Cortex of kidney (tissue), 1 donor: ENCODE measurements around the gene POLQ.
"Not testable (repeated sequence)": the region's sequence is repeated elsewhere in the genome, so short reads cannot be mapped to it uniquely, and the experiment has no call there.

Experiments used
- DNase-seq: peaks from one replicate; lab custom pipeline; 2025; lab: John Stamatoyannopoulos, UW

POLQ gene

GRCh38 chr3:121418182-121418581 lies 127.6 kb downstream of the POLQ start:
- DNase-seq: no peak

- DNase-seq: no peak
These were observed 130.9 kb downstream of the POLQ start for GRCh38 chr3:121414924-121415323.

- no peak for DNase-seq
These were observed 134.3 kb downstream of the POLQ start for GRCh38 chr3:121411523-121411922.

- DNase-seq: no peak
These were observed 140.2 kb downstream of the POLQ start for GRCh38 chr3:121405631-121406030.

- no peak for DNase-seq
These were observed 146.0 kb downstream of the POLQ start for GRCh38 chr3:121399820-121400219.

- DNase-seq: not testable (repeated sequence)
These were observed 147.7 kb downstream of the POLQ start for GRCh38 chr3:121398051-121398450.

GRCh38 chr3:121395967-121396366 lies 149.8 kb downstream of the POLQ start:
- not testable (repeated sequence) for DNase-seq

GRCh38 chr3:121388308-121388707 lies 157.5 kb downstream of the POLQ start:
- DNase-seq: not testable (repeated sequence)
